Stimulated activated CD4-positive, alpha-beta T cell treated with anti-CD3 and anti-CD28 coated beads, Interleukin-2, amount 100 ng/mL, for 4 hours (primary cell): ENCODE measurements around the gene NR1D1.
A peak's percentile ranks its signal among the peaks of the same experiment; 100 is the strongest.

Experiments
- DNase-seq: peaks from one replicate; pipeline ENCODE4 v3.0.0-alpha.2; 2020; ENCODE audit warnings: low read depth

Gene NR1D1

DNA sequence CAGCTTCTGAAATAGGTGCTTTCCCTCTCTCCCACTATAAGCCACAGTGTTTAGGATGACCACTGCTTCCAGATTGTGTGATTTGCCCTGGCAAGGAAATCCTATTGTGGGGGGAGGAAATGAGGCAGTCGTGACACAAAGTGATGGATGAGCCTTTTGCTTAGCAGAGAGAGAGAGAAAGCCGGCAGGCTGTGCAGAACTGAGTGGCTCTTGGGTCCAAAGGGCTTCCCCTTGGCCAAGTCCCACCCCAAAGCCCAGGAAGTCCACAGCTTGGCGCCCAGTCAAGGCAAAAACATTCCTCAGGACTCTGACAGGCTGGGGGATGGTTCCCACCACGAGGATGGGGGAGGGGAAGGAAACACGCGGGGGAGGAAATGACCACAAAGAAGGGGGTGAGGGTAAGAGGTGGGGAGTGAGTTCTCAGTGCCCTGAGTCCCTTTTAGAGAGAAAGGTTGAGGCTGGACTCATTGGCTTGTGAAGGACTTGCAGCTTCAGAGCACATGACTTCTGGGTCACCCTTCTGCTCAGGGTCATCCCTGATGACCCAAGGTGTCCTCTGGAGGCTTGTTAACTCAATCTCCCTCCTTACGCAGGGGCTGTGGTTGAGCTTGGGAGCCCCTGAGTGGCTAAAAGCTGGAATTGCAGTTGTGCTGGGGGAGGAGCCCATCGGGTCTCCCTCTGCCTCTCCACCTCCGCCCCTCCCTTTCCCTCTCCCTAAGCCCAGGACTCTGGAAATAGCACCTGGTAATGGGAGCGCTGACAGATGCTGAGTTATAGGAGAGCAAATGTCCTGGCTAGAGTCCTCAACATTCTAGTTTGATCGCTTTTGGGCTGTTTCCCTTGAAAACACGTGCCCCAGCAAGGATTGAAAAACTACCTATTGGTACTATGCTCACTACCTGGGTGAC is 11.1 kb upstream of the NR1D1 start:
- peak; percentile 51 for DNase-seq

- DNase-seq, result no peak
Observed at GRCh38 chr17:40110026-40110845, 9.8 kb upstream of the NR1D1 start.

DNA sequence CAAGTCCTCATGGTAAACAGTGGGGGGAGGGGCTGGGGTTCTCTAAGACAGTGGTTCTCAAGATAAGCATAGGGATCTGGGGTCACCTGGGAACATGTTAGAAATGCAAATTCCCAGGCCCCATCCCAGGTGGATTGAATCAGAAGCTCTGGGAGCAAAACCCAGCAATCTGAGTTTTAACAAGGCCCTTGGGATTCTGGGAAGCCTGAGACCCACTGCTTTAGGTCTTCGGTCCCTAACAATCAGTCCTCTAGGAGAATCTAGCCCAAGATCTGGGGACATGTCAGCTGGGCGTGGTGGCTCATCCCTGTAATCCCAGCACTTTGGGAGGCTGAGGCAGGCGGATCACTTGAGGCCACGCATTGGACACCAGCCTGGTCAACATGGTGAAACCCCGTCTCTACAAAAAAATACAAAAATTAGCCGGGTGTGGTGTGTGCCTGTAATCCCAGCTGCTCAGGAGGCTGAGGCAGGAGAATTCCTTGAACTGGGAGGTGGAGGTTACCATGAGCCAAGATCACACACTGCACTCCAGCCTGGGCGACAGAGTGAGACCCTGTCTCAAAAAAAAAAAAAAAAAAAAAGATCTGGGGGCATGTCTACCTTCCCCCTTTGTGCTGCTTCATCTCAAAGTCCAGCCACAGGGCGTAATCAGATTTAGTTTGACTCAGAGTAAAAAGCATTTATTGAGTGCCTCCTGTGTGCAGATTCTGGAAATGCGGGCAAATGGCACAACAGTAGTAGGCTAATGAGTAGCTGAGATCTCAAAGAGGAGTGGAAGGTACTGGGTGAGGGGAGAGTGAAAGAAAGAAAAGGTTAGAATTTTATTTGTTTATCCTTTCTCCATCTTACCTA is 8.8 kb upstream of the NR1D1 start:
- no peak for DNase-seq

GRCh38 chr17:40107522-40108174 is 7.3 kb upstream of the NR1D1 start:
- no peak for DNase-seq

GRCh38 chr17:40106760-40107521 is 6.6 kb upstream of the NR1D1 start:
- DNase-seq, result no peak

DNA sequence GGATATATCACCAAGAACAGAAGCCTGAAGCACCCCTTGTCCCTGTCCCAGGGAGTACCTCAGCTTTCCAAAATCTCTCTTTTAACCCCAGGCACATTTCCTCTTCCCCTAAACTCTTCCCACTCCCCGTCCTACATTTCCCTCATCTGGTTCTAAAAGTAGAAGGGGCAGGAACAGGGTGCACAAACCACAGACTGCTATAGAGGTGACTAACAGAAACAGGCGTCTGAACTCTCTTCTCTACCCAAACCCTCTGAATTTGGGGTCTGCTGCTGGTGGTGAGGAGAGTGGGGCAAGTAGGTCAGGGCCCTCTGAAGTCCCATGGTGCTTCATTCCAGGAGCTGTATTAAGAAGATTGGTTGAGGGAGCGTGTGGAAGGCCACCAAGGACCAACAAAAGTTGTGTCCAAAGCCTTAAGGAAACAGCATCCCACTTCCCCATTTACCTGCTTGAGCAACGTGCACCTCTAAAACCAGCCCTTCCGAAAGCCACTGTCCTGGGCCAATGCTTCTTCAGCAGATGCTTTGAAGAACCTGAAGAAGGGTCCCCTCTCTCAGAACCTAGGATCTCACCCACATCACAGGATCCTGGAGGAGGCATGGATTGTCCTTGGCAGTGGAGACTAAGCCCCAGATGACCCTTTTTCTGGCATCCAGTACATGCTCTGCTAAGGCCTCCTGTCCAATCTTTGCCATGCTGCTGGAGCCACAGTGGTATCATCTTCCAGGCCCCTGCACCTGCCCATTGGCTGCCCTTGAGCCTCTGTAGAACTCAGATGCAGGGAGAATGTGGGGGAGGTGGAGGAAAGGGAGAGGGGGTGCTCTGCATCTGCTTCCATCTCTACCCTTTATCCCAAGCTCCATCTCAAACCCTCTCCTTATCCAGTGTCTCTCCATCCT is 5.7 kb upstream of the NR1D1 start:
- DNase-seq, result no peak

DNA sequence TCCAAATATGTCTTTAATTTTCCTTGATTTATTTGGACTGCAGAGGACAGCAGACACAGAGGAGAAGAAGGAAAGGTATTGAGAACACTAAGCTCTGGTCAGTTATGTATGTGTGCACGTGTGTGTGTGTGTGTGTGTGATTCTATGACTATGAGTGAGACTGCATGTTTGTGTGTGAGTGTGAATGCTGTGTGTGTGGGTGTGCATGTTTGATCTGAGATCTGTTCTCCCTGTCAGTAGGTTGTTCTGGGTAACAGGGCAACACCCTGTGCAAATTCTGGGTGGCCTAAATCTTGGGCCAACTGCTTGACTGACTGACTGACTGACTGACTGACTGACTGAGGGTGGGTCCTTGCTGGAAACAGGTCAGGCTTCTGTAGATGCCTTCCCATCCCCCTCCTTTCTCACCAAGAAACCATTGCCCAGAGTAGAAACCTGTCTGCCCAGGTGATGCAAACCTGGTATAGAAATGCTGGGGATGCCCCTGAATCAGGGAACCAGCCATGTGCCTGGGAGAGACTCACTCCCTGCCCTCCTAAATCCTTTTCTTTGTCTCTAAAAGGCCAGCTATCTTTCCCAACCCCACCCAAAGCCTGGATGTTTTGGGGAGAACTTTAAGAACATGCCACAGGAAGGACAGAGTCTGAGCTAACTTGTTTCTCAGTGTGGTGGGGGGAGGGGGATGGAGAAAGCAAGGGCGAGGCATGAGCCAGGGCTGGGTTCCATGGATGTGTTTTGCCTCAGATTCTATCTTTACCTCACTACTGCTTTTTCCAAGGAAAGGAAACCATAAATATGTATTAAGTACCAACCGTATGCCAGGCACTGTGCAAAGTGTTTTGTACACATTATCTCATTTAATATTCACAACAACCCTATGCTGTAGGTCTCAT is 4.5 kb upstream of the NR1D1 start:
- DNase-seq, result no peak

DNA sequence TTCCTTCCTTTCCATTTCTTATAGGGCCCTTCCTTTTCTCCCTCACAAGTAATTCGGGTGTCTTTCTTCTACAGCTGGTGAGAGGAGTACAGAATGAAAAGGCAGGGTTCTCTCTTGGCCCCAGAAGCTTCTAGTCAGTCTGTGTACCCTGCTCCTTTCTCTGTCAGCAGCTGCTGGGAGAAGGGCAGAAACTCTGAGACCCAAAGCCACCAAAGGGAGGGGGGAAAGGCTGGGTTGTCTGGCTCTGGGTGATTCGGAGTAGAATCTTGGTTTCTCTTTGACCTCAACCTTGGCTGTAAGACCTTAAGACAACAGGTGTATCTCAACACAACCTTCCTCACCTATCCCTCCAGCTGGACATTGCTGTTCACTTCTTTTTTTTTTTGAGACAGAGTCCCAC is 3.3 kb upstream of the NR1D1 start:
- DNase-seq, result no peak

DNA sequence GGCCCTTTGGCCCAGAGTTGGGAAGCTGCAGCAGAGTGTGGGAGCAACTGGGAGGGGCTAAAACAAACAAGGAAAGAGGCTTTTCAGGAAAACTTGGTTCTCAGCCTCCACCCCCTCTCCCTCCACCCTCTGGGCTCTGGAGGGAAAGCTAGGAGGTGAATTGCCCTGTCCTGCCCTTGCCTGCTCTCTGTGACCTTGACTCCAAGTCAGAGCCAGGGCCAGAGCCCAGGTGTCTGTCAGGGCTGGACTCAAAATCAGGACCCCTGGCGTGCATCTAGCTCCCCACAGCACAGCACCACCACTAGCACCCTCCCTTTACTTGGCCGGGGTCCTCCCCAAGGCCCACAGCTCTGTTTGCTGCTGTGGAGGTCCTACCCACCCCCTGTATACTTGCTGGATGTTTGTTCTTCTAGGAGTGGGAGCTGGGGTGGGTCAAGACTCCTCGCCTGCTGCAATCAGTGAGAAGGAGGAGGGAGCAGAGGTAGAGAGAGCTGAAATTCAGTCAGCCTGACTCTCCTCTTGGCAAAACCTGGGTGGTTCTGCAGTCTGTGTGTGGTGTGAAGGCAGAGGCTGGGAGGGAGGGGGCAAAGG is 2.8 kb upstream of the NR1D1 start:
- no peak for DNase-seq

DNA sequence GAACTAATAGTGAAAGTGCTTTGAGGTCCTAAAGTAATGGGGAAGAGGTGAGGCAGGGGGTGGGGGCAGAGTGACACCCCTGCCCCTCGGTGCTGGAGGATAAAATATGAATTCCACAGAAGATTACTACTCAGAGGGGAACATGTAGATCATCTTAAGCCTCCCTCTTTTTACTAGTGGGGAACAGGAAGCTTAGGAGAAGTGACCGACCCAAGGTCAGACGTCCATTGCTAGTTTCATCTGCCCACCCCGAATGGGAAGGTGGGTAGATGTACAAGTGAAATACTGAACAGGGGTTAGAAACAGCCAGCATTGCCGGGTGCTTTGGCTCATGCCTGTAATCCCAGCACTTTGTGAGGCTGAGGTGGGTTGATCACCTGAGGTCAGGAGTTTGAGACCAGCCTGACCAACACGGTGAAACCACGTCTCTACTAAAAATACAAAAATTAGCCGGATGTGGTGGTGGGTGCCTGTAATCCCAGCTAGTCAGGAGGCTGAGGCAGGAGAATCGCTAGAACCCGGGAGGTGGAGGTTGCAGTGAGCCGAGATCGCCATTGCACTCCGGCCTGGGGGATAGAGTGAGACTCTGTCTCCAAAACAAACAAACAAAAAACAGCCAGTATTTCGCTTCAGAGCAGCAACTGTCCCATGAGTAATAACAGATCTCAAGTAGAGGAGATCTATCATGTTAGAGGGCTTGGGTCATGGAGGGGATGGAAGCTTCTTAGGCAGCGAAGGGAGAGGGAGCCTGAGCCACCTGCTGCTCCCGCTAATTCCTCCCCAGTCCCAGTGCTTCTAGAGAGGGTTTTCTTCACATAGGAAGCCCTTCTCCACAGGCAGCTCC is 1.2 kb upstream of the NR1D1 start:
- no peak for DNase-seq

- peak; percentile 86 for DNase-seq
Observed at GRCh38 chr17:40100669-40101366, 429 bp upstream of the NR1D1 start.

DNA sequence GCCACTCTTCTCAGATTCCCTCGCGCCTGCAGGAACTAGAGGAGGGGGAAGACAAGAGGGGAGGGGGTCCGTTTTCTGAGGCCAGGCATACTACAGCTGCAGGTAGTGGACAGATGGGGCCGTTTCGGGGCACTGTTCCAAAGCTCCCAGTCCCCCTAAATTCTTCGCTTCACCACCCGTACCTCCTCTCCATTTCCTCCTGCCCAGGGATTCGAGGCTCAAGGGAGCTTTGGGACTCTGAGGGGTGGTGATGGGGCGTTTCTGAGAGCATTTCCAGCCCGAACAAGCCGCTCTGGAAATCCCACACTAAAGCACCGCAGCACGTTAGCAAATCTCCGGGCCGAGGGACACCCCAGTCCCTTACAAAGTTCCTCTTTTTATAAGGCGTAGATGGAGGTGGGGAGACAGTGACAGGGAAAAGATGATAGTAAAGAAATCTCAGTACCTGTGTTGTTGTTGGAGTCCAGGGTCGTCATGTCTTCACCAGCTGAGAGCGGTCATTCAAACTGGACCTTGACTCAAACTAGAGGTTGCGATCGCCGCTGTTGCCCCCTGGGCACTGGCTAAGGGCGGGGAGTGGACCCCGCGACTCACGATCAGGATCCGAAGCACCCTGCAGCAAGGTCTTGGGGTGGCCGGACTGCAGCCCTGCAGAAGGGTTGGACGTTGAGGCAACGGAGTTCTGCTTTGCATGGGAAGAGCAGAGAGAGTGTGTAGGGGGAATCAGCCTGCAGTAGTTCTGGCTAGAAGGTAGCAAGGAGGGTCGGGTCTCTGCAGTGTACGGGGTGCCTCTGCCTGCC is 570 bp downstream of the NR1D1 start:
- DNase-seq, result no peak

GRCh38 chr17:40098846-40099618 is 1.4 kb downstream of the NR1D1 start:
- DNase-seq, result peak; percentile 99

DNA sequence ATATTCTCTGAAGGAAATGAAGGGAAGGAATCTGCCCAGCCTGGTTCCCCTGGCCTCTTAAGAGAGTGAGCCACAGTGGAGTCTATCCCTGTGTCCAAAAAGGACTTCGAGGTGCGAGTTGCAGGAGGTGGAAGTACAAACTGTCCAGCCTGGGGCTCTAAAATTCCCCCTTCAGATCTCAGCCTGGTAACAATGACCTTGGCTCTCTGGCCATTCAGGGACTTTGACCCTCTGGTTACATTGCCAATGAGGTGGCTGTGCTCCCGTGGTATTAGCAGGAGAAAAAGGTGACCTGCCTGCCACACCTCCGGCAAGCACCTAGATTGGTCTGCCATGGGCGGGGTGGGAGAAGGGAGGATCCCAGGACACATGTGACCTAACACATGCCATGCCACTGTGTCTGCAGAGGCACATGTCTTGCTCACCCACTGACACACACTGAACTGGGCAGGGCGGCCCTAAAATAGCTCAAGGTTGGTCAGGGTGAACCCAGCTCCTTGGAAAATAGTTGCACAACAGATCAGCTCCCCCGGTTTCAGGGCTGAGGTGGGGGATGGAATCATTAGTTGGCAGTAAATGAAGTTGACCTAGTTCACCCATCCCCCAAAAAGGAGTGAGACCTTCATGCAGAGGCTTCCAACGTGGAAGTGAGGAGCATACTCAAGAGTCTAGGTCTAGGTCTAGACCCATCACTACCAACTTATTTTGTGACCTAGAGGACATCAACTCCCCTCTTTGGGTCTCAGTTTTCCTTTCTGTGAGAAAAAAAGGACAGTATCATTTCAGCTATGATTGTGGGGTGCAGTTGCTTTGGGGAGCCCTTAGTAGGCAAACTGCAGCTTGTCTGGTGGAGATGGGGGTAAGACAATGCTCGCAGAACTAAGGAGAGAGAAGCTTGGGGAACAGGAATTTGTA is 2.2 kb downstream of the NR1D1 start:
- no peak for DNase-seq
